Keratinocyte (primary cell): Measurements from ENCODE around the gene GP5. TPM values are rescaled to one million over a fixed set of nuclear protein-coding genes. Genes with fewer than 3 reads are reported as not detected.

Source experiments
- DNase-seq: peaks from one replicate; pipeline ENCODE4 v3.0.0-alpha.2; 2011; ENCODE audit warnings: low read depth, missing footprints, low spot score
- FAIRE-seq: peaks from 2 replicates; lab custom pipeline; 2011; peaks lifted over from hg19 to GRCh38; lab: Jason Lieb, UNC
- H2AFZ ChIP-seq: 2 replicates; pipeline ENCODE4 v1.6.0; 2012; ENCODE audit warnings: low read length, control low read depth, inconsistent platforms; ENCODE audit not compliant: control insufficient read depth
- H3K27ac ChIP-seq: 2 replicates; pipeline ENCODE4 v1.5.1; 2011; ENCODE audit warnings: low read length; ENCODE audit not compliant: control insufficient read depth, insufficient read depth
- H3K27me3 ChIP-seq: 3 replicates; pipeline ENCODE4 v1.6.0; 2011; ENCODE audit warnings: low read length; ENCODE audit not compliant: control insufficient read depth, insufficient read depth; ENCODE audit errors: extremely low read depth
- H3K36me3 ChIP-seq, 2 experiments: 2 replicates in 1 of 2; 3 replicates in 1 of 2; pipeline ENCODE4 v1.5.1; 2011; ENCODE audit warnings: low read length in 2 of 2, mild to moderate bottlenecking in 1 of 2; ENCODE audit not compliant: control insufficient read depth in 2 of 2, insufficient read depth in 2 of 2; ENCODE audit errors: extremely low read depth in 1 of 2
- H3K4me1 ChIP-seq: 3 replicates; pipeline ENCODE4 v1.5.1; 2011; ENCODE audit warnings: low read length; ENCODE audit not compliant: control insufficient read depth, insufficient read depth; ENCODE audit errors: extremely low read depth
- H3K4me2 ChIP-seq: 3 replicates; pipeline ENCODE4 v1.6.0; 2011; ENCODE audit warnings: low read depth, low read length; ENCODE audit not compliant: control insufficient read depth, insufficient read depth; ENCODE audit errors: extremely low read depth
- H3K4me3 ChIP-seq, 3 experiments: fragments of 200-600 bp in 1 of 3; sonication (generic) in 1 of 3; 2 replicates in 2 of 3; 3 replicates in 1 of 3; pipeline ENCODE4 v1.5.1; 2011 to 2016; ENCODE audit warnings: low read length in 3 of 3, mild to moderate bottlenecking in 3 of 3, control low read depth in 2 of 3, inconsistent platforms in 1 of 3, low read depth in 1 of 3, mixed read lengths in 1 of 3, mixed run types in 1 of 3, moderate library complexity in 1 of 3; ENCODE audit not compliant: control insufficient read depth in 2 of 3, insufficient read depth in 2 of 3; ENCODE audit errors: extremely low read depth in 1 of 3
- H3K79me2 ChIP-seq: 2 replicates; pipeline ENCODE4 v1.6.0; 2012; ENCODE audit warnings: low read length; ENCODE audit not compliant: control insufficient read depth, insufficient read depth
- H3K9ac ChIP-seq: 3 replicates; pipeline ENCODE4 v1.6.0; 2011; ENCODE audit warnings: low read length; ENCODE audit not compliant: control insufficient read depth, insufficient read depth; ENCODE audit errors: extremely low read depth
- H3K9me1 ChIP-seq: 3 replicates; pipeline ENCODE4 v1.6.0; 2011; ENCODE audit warnings: low read length; ENCODE audit not compliant: control insufficient read depth, insufficient read depth; ENCODE audit errors: extremely low read depth
- H3K9me3 ChIP-seq: 2 replicates; pipeline ENCODE4 v1.5.1; 2012; ENCODE audit warnings: low read depth, low read length; ENCODE audit not compliant: control insufficient read depth
- H4K20me1 ChIP-seq: 3 replicates; pipeline ENCODE4 v1.6.0; 2011; ENCODE audit warnings: low read length; ENCODE audit not compliant: control insufficient read depth, insufficient read depth; ENCODE audit errors: extremely low read depth
- EZH2 ChIP-seq: IDR thresholded peaks from one replicate; pipeline ENCODE4 v1.6.1; 2012; ENCODE audit warnings: inconsistent platforms, mild to moderate bottlenecking, low read length, moderate library complexity
- dilution Hi-C: fragments of 300-500 bp; cut with MboI; formaldehyde crosslinking; loops from one replicate; pipeline ENCODE4 v1.7.0; 2020; ENCODE audit warnings: low sequenced_read_pairs; ENCODE audit not compliant: extremely low pct_ligation_motif_present
- polyA minus RNA-seq, 3 experiments: library from RNA; depleted of rRNA, polyadenylated mRNA; stranded (reverse); fragments of >200 nt; gene quantifications; 1 replicate in 1 of 3; 2 replicates in 1 of 3; 3 replicates in 1 of 3; pipeline ENCODE4 v1.2.3, GENCODE V29; 2011
- polyA plus RNA-seq, 5 experiments: library from polyadenylated mRNA; depleted of rRNA in 3 of 5; stranded (reverse) in 3 of 5; stranded (forward) in 1 of 5; unstranded in 1 of 5; fragments of >200 nt; gene quantifications; 1 replicate in 1 of 5; 2 replicates in 3 of 5; 3 replicates in 1 of 5; pipeline versions ENCODE4 v1.2.1 to v1.2.3, GENCODE V29; 2011 to 2012; ENCODE audit warnings: missing spikeins in 2 of 5, low read depth in 1 of 5, low replicate concordance in 1 of 5
- TF ChIP-seq, protein P1 (sequence below), 3 experiments: IDR thresholded peaks in 1 of 3; conservative IDR thresholded peaks in 1 of 3; optimal IDR thresholded peaks in 1 of 3; 2 replicates in 2 of 3; 3 replicates in 1 of 3; pipeline versions ENCODE3 to v1.5.1; 2011; ENCODE audit warnings: low read length in 3 of 3, mild to moderate bottlenecking in 3 of 3, moderate library complexity in 2 of 3, control low read depth in 1 of 3, inconsistent platforms in 1 of 3; ENCODE audit not compliant: insufficient read depth in 2 of 3; ENCODE audit errors: extremely low read depth in 1 of 3

The GP5 gene, protein sequence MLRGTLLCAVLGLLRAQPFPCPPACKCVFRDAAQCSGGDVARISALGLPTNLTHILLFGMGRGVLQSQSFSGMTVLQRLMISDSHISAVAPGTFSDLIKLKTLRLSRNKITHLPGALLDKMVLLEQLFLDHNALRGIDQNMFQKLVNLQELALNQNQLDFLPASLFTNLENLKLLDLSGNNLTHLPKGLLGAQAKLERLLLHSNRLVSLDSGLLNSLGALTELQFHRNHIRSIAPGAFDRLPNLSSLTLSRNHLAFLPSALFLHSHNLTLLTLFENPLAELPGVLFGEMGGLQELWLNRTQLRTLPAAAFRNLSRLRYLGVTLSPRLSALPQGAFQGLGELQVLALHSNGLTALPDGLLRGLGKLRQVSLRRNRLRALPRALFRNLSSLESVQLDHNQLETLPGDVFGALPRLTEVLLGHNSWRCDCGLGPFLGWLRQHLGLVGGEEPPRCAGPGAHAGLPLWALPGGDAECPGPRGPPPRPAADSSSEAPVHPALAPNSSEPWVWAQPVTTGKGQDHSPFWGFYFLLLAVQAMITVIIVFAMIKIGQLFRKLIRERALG
- 0.02 to 0.05 TPM (median 0.04 TPM) in 3 replicates for polyA plus RNA-seq
- polyA plus RNA-seq (2011; ENCODE audit: low read depth) = not detected
- not detected in 2 replicates for polyA plus RNA-seq (2011; cell fraction: cytosol; rRNA removed)
- polyA plus RNA-seq (2011; cell fraction: nucleus; rRNA removed) = 0.22 and 0.25 TPM in 2 replicates
- polyA plus RNA-seq (2012; ENCODE audit: low replicate concordance) = not detected in 2 replicates
- polyA minus RNA-seq = 0.10 to 0.29 TPM (median 0.13 TPM) in 3 replicates
- polyA minus RNA-seq (2011; cell fraction: cytosol; rRNA and poly(A)+ RNA removed) = not detected
- 0.53 and 0.85 TPM in 2 replicates for polyA minus RNA-seq (2011; cell fraction: nucleus; rRNA and poly(A)+ RNA removed)

- no peaks in the 10 kb centered on the region for H3K9me1 ChIP-seq
- H3K9ac ChIP-seq = no peak within 1 kb of the TSS
- H3K79me2 ChIP-seq = no peaks in the 10 kb centered on the region
- dilution Hi-C loops = no loop called here
- no peak within 1 kb of the TSS for H3K4me2 ChIP-seq
- DNase-seq (no peak), FAIRE-seq (no peak)
- peaks cover 24% of the 10 kb centered on the region for H3K27me3 ChIP-seq
- H4K20me1 ChIP-seq = no peaks in the 10 kb centered on the region
- H2AFZ ChIP-seq = no peak within 1 kb of the TSS
- TF ChIP-seq EZH2 = no peak
- TF ChIP-seq, protein P1, sequence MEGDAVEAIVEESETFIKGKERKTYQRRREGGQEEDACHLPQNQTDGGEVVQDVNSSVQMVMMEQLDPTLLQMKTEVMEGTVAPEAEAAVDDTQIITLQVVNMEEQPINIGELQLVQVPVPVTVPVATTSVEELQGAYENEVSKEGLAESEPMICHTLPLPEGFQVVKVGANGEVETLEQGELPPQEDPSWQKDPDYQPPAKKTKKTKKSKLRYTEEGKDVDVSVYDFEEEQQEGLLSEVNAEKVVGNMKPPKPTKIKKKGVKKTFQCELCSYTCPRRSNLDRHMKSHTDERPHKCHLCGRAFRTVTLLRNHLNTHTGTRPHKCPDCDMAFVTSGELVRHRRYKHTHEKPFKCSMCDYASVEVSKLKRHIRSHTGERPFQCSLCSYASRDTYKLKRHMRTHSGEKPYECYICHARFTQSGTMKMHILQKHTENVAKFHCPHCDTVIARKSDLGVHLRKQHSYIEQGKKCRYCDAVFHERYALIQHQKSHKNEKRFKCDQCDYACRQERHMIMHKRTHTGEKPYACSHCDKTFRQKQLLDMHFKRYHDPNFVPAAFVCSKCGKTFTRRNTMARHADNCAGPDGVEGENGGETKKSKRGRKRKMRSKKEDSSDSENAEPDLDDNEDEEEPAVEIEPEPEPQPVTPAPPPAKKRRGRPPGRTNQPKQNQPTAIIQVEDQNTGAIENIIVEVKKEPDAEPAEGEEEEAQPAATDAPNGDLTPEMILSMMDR (optimal IDR thresholded peaks at IDR 0.05 in 1 of 3, IDR thresholded peaks at IDR 0.05 in 1 of 3, conservative IDR thresholded peaks at IDR 0.05 in 1 of 3; ENCODE audit: extremely low read depth in 1 of 3, insufficient read depth in 2 of 3, low read length in 3 of 3) = no peak
- H3K4me3 ChIP-seq = no peak within 1 kb of the TSS
- peaks cover 13% of the 10 kb centered on the region for H3K4me1 ChIP-seq
- no peaks in the 10 kb centered on the region for H3K9me3 ChIP-seq
- H3K27ac ChIP-seq = no peak within 1 kb of the TSS
- H3K36me3 ChIP-seq = peaks cover 0 to 1% of the 10 kb centered on the region in 2 experiments
Measured at GRCh38 chr3:194399166-194399565, at the start of gene GP5. TSS of gene GP5 (minus strand) at chr3:194399266. CDS start at chr3:194398282, 984 bp downstream.

DNA sequence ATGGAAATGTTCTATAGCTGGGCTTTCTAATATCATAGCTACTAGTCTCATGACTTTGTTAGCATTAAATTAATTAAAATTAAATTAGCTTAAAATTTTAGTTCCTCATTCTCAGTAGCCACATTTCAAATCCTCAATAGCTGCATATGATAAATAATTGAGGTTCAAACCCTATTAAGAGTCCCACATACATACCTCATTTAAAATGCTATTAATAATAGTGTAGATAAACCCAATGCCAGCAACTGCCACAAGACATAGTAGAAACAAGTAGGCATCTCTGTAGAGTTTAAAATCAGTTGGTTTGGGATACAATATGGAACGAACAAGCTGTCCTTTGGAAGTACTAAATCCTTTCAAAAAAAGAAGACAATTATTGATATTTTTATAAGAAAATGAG lies 48.6 kb upstream of the GP5 start:
- peaks cover 11 to 28% of the 10 kb centered on the region in 2 experiments for H3K36me3 ChIP-seq
- no peak overlapping the region for H2AFZ ChIP-seq
- no peak for FAIRE-seq
- no peaks in the 10 kb centered on the region for H3K4me1 ChIP-seq
- TF ChIP-seq, protein P1 (optimal IDR thresholded peaks at IDR 0.05 in 1 of 3, IDR thresholded peaks at IDR 0.05 in 1 of 3, conservative IDR thresholded peaks at IDR 0.05 in 1 of 3; ENCODE audit: extremely low read depth in 1 of 3, insufficient read depth in 2 of 3, low read length in 3 of 3) = no peak
- TF ChIP-seq EZH2 = no peak
- no peaks in the 10 kb centered on the region for H3K9me3 ChIP-seq
- no peaks in the 10 kb centered on the region for H3K27me3 ChIP-seq
- dilution Hi-C loops = no loop called here
- no peak overlapping the region for H3K4me2 ChIP-seq
- no peaks in the 10 kb centered on the region for H4K20me1 ChIP-seq
- no peak overlapping the region for H3K27ac ChIP-seq
- no peak overlapping the region for H3K9ac ChIP-seq
- H3K9me1 ChIP-seq = no peaks in the 10 kb centered on the region
- DNase-seq = no peak
- H3K79me2 ChIP-seq = no peaks in the 10 kb centered on the region
- no peak overlapping the region for H3K4me3 ChIP-seq
